Neural cell (in vitro differentiated cells): ENCODE measurements around the gene OR51E2.

Source experiments
- EP300 ChIP-seq: fragments of 450-650 bp; conservative IDR thresholded peaks from 2 replicates; pipeline ENCODE4 v1.6.1; 2014; ENCODE audit warnings: antibody characterized with exemption, mild to moderate bottlenecking, moderate library complexity; ENCODE audit not compliant: poor library complexity, severe bottlenecking
- EZH2 ChIP-seq: fragments of 200-600, 300-800 bp; shearing (Covaris generic), sonication (generic); IDR thresholded peaks from 2 replicates; pipeline ENCODE4 v1.6.1; 2014; ENCODE audit warnings: antibody characterized with exemption, low read length, borderline replicate concordance, mild to moderate bottlenecking; ENCODE audit not compliant: insufficient read depth, poor library complexity, severe bottlenecking
- MXI1 ChIP-seq: fragments of 450-650 bp; conservative IDR thresholded peaks from 2 replicates; pipeline ENCODE4 v1.6.1; 2014; ENCODE audit warnings: antibody characterized with exemption, mild to moderate bottlenecking; ENCODE audit not compliant: poor library complexity, severe bottlenecking
- POLR2AphosphoS5 ChIP-seq: IDR thresholded peaks from 2 replicates; pipeline ENCODE4 v1.6.1; 2012
- RAD21 ChIP-seq: fragments of 450-650 bp; conservative IDR thresholded peaks from 2 replicates; pipeline ENCODE4 v1.6.1; 2014; ENCODE audit warnings: antibody characterized with exemption, mild to moderate bottlenecking, moderate library complexity
- SMC3 ChIP-seq: fragments of 450-650 bp; conservative IDR thresholded peaks from 2 replicates; pipeline ENCODE4 v1.6.1; 2014; ENCODE audit warnings: antibody characterized with exemption, mild to moderate bottlenecking, moderate library complexity; ENCODE audit not compliant: poor library complexity
- TAF1 ChIP-seq: IDR thresholded peaks from 2 replicates; pipeline ENCODE4 v1.6.1; 2012; ENCODE audit warnings: low read depth
- TF ChIP-seq, protein P1 (sequence below): fragments of 450-650 bp; IDR thresholded peaks from 2 replicates; pipeline ENCODE4 v1.5.1; 2014; ENCODE audit warnings: antibody characterized with exemption, mild to moderate bottlenecking, moderate library complexity; ENCODE audit not compliant: poor library complexity, severe bottlenecking
- TF ChIP-seq, protein P2 (sequence below): IDR thresholded peaks from 2 replicates; pipeline ENCODE4 v1.6.1; 2012; ENCODE audit warnings: borderline replicate concordance

DNA sequence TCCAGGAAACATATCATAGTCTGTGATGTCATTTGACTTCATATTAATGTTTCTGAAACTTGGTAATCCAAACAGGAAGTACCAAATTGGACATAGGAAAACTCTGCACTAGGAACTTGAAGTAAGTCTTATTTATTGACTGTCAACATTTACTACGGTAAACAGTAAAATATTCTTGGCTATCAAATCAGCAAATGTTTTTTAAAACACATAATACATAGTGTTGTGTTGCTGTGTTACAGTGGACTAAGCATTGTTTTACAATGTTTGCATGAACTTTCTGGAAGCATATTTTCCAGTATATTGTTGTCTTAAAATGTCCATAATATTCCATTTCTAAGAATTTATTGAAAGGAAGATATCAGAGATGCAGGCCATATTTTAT, 2.8 kb upstream of the OR51E2 start:
- TF ChIP-seq, protein P1, sequence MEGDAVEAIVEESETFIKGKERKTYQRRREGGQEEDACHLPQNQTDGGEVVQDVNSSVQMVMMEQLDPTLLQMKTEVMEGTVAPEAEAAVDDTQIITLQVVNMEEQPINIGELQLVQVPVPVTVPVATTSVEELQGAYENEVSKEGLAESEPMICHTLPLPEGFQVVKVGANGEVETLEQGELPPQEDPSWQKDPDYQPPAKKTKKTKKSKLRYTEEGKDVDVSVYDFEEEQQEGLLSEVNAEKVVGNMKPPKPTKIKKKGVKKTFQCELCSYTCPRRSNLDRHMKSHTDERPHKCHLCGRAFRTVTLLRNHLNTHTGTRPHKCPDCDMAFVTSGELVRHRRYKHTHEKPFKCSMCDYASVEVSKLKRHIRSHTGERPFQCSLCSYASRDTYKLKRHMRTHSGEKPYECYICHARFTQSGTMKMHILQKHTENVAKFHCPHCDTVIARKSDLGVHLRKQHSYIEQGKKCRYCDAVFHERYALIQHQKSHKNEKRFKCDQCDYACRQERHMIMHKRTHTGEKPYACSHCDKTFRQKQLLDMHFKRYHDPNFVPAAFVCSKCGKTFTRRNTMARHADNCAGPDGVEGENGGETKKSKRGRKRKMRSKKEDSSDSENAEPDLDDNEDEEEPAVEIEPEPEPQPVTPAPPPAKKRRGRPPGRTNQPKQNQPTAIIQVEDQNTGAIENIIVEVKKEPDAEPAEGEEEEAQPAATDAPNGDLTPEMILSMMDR = no peak
- no peak for TF ChIP-seq EP300
- TF ChIP-seq, protein P2, sequence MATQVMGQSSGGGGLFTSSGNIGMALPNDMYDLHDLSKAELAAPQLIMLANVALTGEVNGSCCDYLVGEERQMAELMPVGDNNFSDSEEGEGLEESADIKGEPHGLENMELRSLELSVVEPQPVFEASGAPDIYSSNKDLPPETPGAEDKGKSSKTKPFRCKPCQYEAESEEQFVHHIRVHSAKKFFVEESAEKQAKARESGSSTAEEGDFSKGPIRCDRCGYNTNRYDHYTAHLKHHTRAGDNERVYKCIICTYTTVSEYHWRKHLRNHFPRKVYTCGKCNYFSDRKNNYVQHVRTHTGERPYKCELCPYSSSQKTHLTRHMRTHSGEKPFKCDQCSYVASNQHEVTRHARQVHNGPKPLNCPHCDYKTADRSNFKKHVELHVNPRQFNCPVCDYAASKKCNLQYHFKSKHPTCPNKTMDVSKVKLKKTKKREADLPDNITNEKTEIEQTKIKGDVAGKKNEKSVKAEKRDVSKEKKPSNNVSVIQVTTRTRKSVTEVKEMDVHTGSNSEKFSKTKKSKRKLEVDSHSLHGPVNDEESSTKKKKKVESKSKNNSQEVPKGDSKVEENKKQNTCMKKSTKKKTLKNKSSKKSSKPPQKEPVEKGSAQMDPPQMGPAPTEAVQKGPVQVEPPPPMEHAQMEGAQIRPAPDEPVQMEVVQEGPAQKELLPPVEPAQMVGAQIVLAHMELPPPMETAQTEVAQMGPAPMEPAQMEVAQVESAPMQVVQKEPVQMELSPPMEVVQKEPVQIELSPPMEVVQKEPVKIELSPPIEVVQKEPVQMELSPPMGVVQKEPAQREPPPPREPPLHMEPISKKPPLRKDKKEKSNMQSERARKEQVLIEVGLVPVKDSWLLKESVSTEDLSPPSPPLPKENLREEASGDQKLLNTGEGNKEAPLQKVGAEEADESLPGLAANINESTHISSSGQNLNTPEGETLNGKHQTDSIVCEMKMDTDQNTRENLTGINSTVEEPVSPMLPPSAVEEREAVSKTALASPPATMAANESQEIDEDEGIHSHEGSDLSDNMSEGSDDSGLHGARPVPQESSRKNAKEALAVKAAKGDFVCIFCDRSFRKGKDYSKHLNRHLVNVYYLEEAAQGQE = no peak
- no peak for TF ChIP-seq MXI1
- TF ChIP-seq EZH2 = no peak
- no peak for TF ChIP-seq SMC3
- TF ChIP-seq POLR2AphosphoS5 = no peak
- TF ChIP-seq RAD21 = no peak
- no peak for TF ChIP-seq TAF1
